Keratinocyte (primary cell): ENCODE results near the gene LIN28B. TPM values are rescaled to one million over a fixed set of nuclear protein-coding genes. Genes with fewer than 3 reads are reported as not detected.
A peak's percentile ranks its signal among the peaks of the same experiment; 100 is the strongest.

Experiments
- DNase-seq: peaks from one replicate; pipeline ENCODE4 v3.0.0-alpha.2; 2011; ENCODE audit warnings: low read depth, missing footprints, low spot score
- FAIRE-seq: peaks from 2 replicates; lab custom pipeline; 2011; peaks lifted over from hg19 to GRCh38; lab: Jason Lieb, UNC
- H2AFZ ChIP-seq: 2 replicates; pipeline ENCODE4 v1.6.0; 2012; ENCODE audit warnings: low read length, control low read depth, inconsistent platforms; ENCODE audit not compliant: control insufficient read depth
- H3K27ac ChIP-seq: 2 replicates; pipeline ENCODE4 v1.5.1; 2011; ENCODE audit warnings: low read length; ENCODE audit not compliant: control insufficient read depth, insufficient read depth
- H3K27me3 ChIP-seq: 3 replicates; pipeline ENCODE4 v1.6.0; 2011; ENCODE audit warnings: low read length; ENCODE audit not compliant: control insufficient read depth, insufficient read depth; ENCODE audit errors: extremely low read depth
- H3K36me3 ChIP-seq, 2 experiments: 2 replicates in 1 of 2; 3 replicates in 1 of 2; pipeline ENCODE4 v1.5.1; 2011; ENCODE audit warnings: low read length in 2 of 2, mild to moderate bottlenecking in 1 of 2; ENCODE audit not compliant: control insufficient read depth in 2 of 2, insufficient read depth in 2 of 2; ENCODE audit errors: extremely low read depth in 1 of 2
- H3K4me1 ChIP-seq: 3 replicates; pipeline ENCODE4 v1.5.1; 2011; ENCODE audit warnings: low read length; ENCODE audit not compliant: control insufficient read depth, insufficient read depth; ENCODE audit errors: extremely low read depth
- H3K4me2 ChIP-seq: 3 replicates; pipeline ENCODE4 v1.6.0; 2011; ENCODE audit warnings: low read depth, low read length; ENCODE audit not compliant: control insufficient read depth, insufficient read depth; ENCODE audit errors: extremely low read depth
- H3K4me3 ChIP-seq, 3 experiments: fragments of 200-600 bp in 1 of 3; sonication (generic) in 1 of 3; 2 replicates in 2 of 3; 3 replicates in 1 of 3; pipeline ENCODE4 v1.5.1; 2011 to 2016; ENCODE audit warnings: low read length in 3 of 3, mild to moderate bottlenecking in 3 of 3, control low read depth in 2 of 3, inconsistent platforms in 1 of 3, low read depth in 1 of 3, mixed read lengths in 1 of 3, mixed run types in 1 of 3, moderate library complexity in 1 of 3; ENCODE audit not compliant: control insufficient read depth in 2 of 3, insufficient read depth in 2 of 3; ENCODE audit errors: extremely low read depth in 1 of 3
- H3K79me2 ChIP-seq: 2 replicates; pipeline ENCODE4 v1.6.0; 2012; ENCODE audit warnings: low read length; ENCODE audit not compliant: control insufficient read depth, insufficient read depth
- H3K9ac ChIP-seq: 3 replicates; pipeline ENCODE4 v1.6.0; 2011; ENCODE audit warnings: low read length; ENCODE audit not compliant: control insufficient read depth, insufficient read depth; ENCODE audit errors: extremely low read depth
- H3K9me1 ChIP-seq: 3 replicates; pipeline ENCODE4 v1.6.0; 2011; ENCODE audit warnings: low read length; ENCODE audit not compliant: control insufficient read depth, insufficient read depth; ENCODE audit errors: extremely low read depth
- H3K9me3 ChIP-seq: 2 replicates; pipeline ENCODE4 v1.5.1; 2012; ENCODE audit warnings: low read depth, low read length; ENCODE audit not compliant: control insufficient read depth
- H4K20me1 ChIP-seq: 3 replicates; pipeline ENCODE4 v1.6.0; 2011; ENCODE audit warnings: low read length; ENCODE audit not compliant: control insufficient read depth, insufficient read depth; ENCODE audit errors: extremely low read depth
- CTCF ChIP-seq, 3 experiments: IDR thresholded peaks in 1 of 3; conservative IDR thresholded peaks in 1 of 3; optimal IDR thresholded peaks in 1 of 3; 2 replicates in 2 of 3; 3 replicates in 1 of 3; pipeline versions ENCODE3 to v1.5.1; 2011; ENCODE audit warnings: low read length in 3 of 3, mild to moderate bottlenecking in 3 of 3, moderate library complexity in 2 of 3, control low read depth in 1 of 3, inconsistent platforms in 1 of 3; ENCODE audit not compliant: insufficient read depth in 2 of 3; ENCODE audit errors: extremely low read depth in 1 of 3
- EZH2 ChIP-seq: IDR thresholded peaks from one replicate; pipeline ENCODE4 v1.6.1; 2012; ENCODE audit warnings: inconsistent platforms, mild to moderate bottlenecking, low read length, moderate library complexity
- dilution Hi-C: fragments of 300-500 bp; cut with MboI; formaldehyde crosslinking; loops from one replicate; pipeline ENCODE4 v1.7.0; 2020; ENCODE audit warnings: low sequenced_read_pairs; ENCODE audit not compliant: extremely low pct_ligation_motif_present
- polyA plus RNA-seq, 5 experiments: library from polyadenylated mRNA; depleted of rRNA in 3 of 5; stranded (reverse) in 3 of 5; stranded (forward) in 1 of 5; unstranded in 1 of 5; fragments of >200 nt; gene quantifications; 1 replicate in 1 of 5; 2 replicates in 3 of 5; 3 replicates in 1 of 5; pipeline versions ENCODE4 v1.2.1 to v1.2.3, GENCODE V29; 2011 to 2012; ENCODE audit warnings: missing spikeins in 2 of 5, low read depth in 1 of 5, low replicate concordance in 1 of 5

LIN28B gene
- polyA plus RNA-seq, 1 donor (not counting 4 experiments of a cell fraction or from before 2014, with no cell fraction given) = not detected

GRCh38 chr6:104951677-104952076 is 5.2 kb upstream of the LIN28B start:
- H3K9me3 ChIP-seq = no peaks in the 10 kb centered on the region
- H3K79me2 ChIP-seq = no peaks in the 10 kb centered on the region
- H4K20me1 ChIP-seq = no peaks in the 10 kb centered on the region
- no peak overlapping the region for H3K9ac ChIP-seq
- peaks cover 51% of the 10 kb centered on the region for H3K27me3 ChIP-seq
- FAIRE-seq = no peak
- no peaks in the 10 kb centered on the region for H3K36me3 ChIP-seq
- H3K4me2 ChIP-seq = no peak overlapping the region
- H3K4me3 ChIP-seq = no peak overlapping the region
- dilution Hi-C loops = no loop called here
- H3K27ac ChIP-seq = no peak overlapping the region
- H3K4me1 ChIP-seq = no peaks in the 10 kb centered on the region
- DNase-seq = no peak
- no peak overlapping the region for H2AFZ ChIP-seq
- no peaks in the 10 kb centered on the region for H3K9me1 ChIP-seq
- no peak for TF ChIP-seq EZH2
- no peak for TF ChIP-seq CTCF (optimal IDR thresholded peaks at IDR 0.05 in 1 of 3, IDR thresholded peaks at IDR 0.05 in 1 of 3, conservative IDR thresholded peaks at IDR 0.05 in 1 of 3; ENCODE audit: extremely low read depth in 1 of 3, insufficient read depth in 2 of 3, low read length in 3 of 3)

- no peaks in the 10 kb centered on the region for H3K36me3 ChIP-seq
- FAIRE-seq (no peak), DNase-seq (no peak)
- H3K4me2 ChIP-seq = no peak overlapping the region
- H3K4me1 ChIP-seq = no peaks in the 10 kb centered on the region
- no peaks in the 10 kb centered on the region for H3K9me3 ChIP-seq
- peaks cover 64% of the 10 kb centered on the region for H3K27me3 ChIP-seq
- H3K9ac ChIP-seq = no peak overlapping the region
- TF ChIP-seq EZH2 (peak; percentile 98), CTCF (optimal IDR thresholded peaks at IDR 0.05 in 1 of 3, IDR thresholded peaks at IDR 0.05 in 1 of 3, conservative IDR thresholded peaks at IDR 0.05 in 1 of 3; ENCODE audit: extremely low read depth in 1 of 3, insufficient read depth in 2 of 3, low read length in 3 of 3) (no peak)
- no peaks in the 10 kb centered on the region for H4K20me1 ChIP-seq
- no peak overlapping the region for H3K4me3 ChIP-seq
- no peaks in the 10 kb centered on the region for H3K79me2 ChIP-seq
- dilution Hi-C loops = no loop called here
- no peaks in the 10 kb centered on the region for H3K9me1 ChIP-seq
- H3K27ac ChIP-seq = no peak overlapping the region
- no peak overlapping the region for H2AFZ ChIP-seq
These were observed 4.0 kb upstream of the LIN28B start for GRCh38 chr6:104952911-104953399.
